GM21381 (cell line): Measurements from ENCODE around the gene TMEM218.
"Not testable (repeated sequence)": the region's sequence is repeated elsewhere in the genome, so short reads cannot be mapped to it uniquely, and the experiment has no call there.

Source experiments
- ATAC-seq: cut with Tn5 transposase; IDR thresholded peaks from one replicate; pipeline ENCODE4 v1.9.1; 2021; ENCODE audit warnings: mild to moderate bottlenecking, moderate library complexity; ENCODE audit not compliant: unreplicated experiment

Gene TMEM218

DNA sequence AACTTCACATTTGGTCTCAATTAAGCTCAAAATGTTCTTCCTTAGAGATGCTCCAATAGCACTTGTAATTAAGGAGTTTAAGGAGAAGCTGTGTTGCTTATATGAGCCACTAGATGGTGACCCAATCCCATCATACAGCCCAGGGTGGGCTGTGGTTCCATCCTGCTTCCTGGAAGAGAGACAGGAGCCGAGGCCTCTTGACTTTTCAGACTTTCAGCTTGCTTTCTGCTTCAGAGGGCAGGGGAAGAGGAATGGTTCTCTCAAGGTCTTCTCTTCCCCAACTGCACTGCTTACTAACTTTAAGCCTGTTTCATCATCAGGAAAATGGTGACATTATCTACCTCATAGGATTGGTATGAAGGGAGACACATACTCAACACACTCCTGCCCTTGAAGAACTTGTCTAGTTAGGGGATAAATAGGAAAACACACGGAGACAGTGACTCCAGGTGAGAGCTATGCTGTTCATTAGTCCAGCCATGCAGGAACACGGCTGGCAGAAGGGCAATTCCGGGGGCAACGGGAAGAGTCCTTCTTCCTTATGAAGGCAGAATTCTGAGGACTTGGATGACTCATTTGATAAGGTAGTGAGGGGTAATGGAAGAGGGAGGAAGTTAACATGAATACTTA, 20.1 kb downstream of the TMEM218 start:
- ATAC-seq: no peak

GRCh38 chr11:125090816-125091215, 20.6 kb downstream of the TMEM218 start:
- ATAC-seq: no peak

GRCh38 chr11:125090151-125090550, 21.3 kb downstream of the TMEM218 start:
- ATAC-seq: not testable (repeated sequence)

DNA sequence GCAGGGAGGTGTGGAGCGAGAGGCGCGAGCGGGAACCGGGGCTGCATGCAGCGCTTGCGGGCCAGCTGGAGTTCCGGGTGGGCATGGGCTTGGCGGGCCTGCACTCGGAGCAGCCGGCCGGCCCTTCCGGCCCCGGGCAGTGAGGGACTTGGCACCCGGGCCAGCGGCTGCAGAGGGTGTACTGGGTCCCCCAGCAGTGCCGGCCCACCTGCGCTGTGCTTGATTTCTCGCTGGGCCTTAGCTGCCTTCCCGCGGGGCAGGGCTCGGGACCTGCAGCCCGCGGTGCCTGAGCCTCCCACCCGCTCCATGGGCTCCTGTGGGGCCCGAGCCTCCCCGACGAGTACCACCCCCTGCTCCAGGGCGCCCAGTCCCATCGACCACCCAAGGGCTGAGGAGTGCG, 21.9 kb downstream of the TMEM218 start:
- ATAC-seq: not testable (repeated sequence)

GRCh38 chr11:125088576-125089455, 22.6 kb downstream of the TMEM218 start:
- ATAC-seq: no peak

GRCh38 chr11:125088123-125088522, 23.3 kb downstream of the TMEM218 start:
- no peak for ATAC-seq

GRCh38 chr11:125086633-125087296, 24.7 kb downstream of the TMEM218 start:
- ATAC-seq: no peak

DNA sequence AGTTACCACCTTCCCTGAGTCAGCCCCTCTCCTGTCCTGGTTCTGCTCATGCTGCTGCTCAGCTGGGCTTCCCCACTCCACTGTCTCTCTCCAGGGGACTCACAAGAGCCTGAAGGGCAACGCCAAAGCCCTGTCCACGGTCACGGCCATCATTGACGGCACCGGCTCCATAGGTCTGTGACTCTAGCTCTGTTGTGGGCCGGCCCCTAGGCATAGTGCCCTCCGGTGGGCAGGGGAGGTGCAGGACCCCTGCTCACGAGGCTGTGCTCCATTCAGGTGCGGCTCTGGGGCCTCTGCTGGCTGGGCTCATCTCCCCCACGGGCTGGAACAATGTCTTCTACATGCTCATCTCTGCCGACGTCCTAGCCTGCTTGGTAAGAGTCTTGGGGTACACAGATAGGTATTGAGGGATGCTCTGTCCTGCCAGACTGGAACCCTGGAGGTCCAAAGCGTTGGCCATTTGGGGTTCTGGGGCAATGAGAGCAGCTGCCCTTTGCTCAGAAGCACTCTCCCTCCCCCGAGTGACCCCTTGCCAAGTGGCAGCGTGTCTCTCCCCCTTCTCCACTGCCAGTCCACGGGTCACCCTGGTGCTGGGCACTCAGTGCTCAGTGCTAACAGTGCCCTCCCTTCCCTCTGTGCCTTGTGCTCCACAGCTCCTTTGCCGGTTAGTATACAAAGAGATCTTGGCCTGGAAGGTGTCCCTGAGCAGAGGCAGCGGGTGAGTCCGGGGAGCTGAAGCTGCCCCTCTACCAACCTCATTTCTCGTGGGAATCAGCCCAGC, 25.9 kb downstream of the TMEM218 start:
- ATAC-seq: no peak

GRCh38 chr11:125084761-125085231, 26.6 kb downstream of the TMEM218 start:
- ATAC-seq: no peak

GRCh38 chr11:125084057-125084416, 27.4 kb downstream of the TMEM218 start:
- ATAC-seq: no peak

GRCh38 chr11:125083312-125084056, 27.9 kb downstream of the TMEM218 start:
- no peak for ATAC-seq

DNA sequence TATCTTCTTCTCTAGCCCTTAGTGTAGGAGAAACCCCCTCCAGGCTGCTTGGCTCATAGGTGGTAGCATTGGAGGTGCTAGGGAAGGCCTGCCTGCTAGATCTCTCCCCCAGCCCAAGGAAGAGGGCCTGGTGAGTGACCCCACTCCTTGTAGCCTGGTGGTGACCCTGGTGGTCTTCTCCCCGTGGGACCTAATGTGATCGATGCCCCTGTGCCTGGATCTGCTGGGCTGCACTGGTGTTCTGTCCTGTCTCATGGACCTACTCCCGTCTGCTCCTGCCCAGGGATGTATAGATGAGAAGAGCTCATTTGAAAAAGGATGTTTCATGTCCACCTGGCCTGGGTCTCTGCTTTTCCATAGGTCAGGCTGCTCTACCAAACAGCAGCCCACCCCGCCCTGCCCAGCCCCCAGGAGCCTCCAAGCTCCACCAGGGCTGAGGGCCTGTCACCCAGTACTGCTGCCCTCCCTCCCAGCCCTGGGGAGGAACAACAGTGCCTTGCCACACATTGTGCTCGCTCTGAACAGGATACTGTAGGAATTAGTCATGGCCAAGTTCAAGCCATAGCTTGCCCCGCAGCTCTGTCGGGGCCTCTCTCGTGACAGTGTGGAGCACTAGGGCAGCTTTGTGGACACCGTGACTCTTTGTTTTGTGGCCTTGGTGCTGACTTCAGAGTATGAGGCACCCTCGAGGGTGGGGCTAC, 28.7 kb downstream of the TMEM218 start:
- ATAC-seq: no peak

- no peak for ATAC-seq
Measured at GRCh38 chr11:125082040-125082439, 29.4 kb downstream of the TMEM218 start.

DNA sequence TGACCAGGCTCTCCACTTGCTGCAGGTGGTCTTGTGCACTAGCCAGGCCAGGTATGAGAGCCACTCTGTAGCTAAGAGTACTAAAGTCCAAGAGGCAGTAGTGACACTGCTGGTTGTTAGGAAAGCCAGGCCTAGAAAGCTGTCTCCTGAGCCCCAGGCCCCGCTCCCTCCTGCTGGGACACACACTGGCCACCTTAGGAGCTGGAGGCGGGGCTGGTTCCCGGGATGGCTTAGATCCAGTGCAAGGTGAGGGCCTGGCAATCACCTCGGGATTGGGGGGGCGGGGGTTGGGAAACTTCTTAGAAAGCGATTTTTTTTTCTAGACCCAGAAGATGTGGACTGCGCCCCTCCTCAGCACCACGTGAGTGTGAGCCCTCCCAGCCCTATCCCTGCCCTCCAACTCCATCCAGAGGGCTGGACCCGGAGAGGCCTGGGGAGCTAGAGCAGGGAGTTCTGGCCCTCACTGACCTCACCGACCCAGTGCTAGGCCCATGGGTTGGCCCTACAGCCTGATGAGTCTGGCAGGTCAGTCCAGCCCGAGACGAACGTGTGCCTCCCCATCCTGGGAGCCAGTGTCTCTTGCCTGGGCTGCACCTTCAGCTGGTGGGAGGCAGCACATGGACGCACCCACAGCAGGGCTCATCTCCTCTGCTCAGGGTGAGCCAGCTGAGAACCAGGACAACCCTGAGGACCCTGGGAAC, 30.2 kb downstream of the TMEM218 start:
- ATAC-seq: no peak

DNA sequence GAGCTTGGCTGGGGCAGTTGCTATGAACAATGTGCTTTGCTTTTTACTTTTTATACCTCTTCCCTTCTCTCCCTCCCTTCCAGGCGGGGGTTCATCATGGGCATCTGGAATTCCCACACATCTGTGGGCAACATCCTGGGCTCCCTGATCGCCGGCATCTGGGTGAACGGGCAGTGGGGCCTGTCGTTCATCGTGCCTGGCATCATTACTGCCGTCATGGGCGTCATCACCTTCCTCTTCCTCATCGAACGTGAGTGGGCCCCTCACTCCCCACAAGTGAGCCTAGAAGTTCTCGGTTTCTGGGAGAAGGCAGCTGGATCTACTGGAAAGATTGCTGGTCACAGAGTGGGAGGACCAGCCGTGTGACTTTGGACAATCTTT, 30.9 kb downstream of the TMEM218 start:
- ATAC-seq: no peak

GRCh38 chr11:125079878-125080530, 31.4 kb downstream of the TMEM218 start:
- ATAC-seq: no peak

GRCh38 chr11:125079151-125079877, 32.1 kb downstream of the TMEM218 start:
- no peak for ATAC-seq
